Fibroblast of mammary gland (primary cell): Measurements from ENCODE around the gene H6PD.

Experiments used
- DNase-seq: peaks from one replicate; pipeline ENCODE4 v3.0.0-alpha.2; 2010; ENCODE audit warnings: low read depth
- H3K4me3 ChIP-seq: 2 replicates; pipeline ENCODE4 v1.5.1; 2011; ENCODE audit warnings: low read depth, mild to moderate bottlenecking, low read length, moderate library complexity; ENCODE audit not compliant: control insufficient read depth
- TF ChIP-seq, protein P1 (sequence below): conservative IDR thresholded peaks from 2 replicates; pipeline ENCODE4 v1.5.1; 2011; ENCODE audit warnings: low read depth, low read length, inconsistent platforms; ENCODE audit not compliant: control insufficient read depth, insufficient read depth

Gene H6PD

DNA sequence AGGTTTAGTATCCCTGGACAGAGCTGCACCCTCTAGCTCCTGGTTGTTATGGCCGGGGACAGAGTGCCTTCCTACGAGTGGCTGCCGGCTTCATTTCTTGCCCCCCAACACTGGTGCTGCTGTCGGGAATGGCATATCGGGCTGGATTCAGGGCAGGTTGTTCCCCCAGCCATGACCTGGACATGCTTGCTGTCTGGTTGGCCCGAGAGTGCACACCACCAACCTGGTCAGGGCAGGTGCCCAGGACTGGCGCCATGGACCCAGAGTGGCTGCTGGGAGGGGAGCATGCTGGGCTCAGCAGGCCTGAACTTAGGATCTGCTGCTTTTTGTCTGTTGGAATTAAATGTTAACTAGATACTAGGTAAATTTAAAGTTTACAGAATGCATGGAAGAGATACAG, 21.8 kb downstream of the H6PD start:
- no peak overlapping the region for H3K4me3 ChIP-seq

DNA sequence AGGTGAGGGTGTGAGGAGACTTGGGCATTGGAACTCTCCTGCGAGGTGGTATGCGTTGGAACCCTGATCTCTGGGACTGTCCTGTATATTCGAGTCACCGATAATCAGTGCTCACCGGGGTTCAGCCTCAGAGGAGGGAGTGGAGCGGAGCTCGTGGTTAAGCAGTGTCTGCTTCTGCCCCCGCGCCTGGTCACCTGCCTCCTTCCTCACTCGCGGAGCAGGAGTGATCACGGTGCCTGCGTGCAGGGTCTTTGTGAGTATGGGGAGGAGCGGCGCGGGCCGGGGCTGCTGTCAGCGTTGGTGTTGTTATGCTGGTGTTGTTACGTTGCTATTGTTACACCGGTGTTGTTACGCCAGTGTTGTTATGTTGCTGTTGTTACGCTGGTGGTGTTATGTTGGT, 23.3 kb downstream of the H6PD start:
- no peak overlapping the region for H3K4me3 ChIP-seq
- no peak for DNase-seq
- TF ChIP-seq, protein P1, sequence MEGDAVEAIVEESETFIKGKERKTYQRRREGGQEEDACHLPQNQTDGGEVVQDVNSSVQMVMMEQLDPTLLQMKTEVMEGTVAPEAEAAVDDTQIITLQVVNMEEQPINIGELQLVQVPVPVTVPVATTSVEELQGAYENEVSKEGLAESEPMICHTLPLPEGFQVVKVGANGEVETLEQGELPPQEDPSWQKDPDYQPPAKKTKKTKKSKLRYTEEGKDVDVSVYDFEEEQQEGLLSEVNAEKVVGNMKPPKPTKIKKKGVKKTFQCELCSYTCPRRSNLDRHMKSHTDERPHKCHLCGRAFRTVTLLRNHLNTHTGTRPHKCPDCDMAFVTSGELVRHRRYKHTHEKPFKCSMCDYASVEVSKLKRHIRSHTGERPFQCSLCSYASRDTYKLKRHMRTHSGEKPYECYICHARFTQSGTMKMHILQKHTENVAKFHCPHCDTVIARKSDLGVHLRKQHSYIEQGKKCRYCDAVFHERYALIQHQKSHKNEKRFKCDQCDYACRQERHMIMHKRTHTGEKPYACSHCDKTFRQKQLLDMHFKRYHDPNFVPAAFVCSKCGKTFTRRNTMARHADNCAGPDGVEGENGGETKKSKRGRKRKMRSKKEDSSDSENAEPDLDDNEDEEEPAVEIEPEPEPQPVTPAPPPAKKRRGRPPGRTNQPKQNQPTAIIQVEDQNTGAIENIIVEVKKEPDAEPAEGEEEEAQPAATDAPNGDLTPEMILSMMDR = no peak

More for the DNA sequence above, 21.8 kb downstream of the H6PD start:
- DNase-seq = no peak
- TF ChIP-seq, protein P1 = no peak

DNA sequence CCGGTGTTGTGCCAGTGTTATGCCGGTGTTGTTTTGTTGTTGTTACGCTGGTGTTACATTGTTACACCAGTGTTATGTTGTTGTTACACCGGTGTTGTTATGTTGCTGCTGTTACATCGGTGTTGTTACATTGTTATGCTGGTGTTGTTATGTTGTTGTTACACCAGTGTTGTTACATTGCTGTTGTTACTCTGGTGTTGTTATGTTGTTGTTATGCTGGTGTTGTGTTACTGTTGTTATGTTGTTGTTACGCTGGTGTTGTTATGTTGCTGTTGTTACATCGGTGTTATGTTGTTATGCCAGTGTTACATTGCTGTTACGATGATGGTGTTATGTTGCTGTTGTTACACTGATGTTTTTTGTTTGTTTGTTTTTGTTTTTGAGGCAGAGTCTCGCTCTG, 24.1 kb downstream of the H6PD start:
- TF ChIP-seq, protein P1 = no peak
- no peak overlapping the region for H3K4me3 ChIP-seq
- no peak for DNase-seq

DNA sequence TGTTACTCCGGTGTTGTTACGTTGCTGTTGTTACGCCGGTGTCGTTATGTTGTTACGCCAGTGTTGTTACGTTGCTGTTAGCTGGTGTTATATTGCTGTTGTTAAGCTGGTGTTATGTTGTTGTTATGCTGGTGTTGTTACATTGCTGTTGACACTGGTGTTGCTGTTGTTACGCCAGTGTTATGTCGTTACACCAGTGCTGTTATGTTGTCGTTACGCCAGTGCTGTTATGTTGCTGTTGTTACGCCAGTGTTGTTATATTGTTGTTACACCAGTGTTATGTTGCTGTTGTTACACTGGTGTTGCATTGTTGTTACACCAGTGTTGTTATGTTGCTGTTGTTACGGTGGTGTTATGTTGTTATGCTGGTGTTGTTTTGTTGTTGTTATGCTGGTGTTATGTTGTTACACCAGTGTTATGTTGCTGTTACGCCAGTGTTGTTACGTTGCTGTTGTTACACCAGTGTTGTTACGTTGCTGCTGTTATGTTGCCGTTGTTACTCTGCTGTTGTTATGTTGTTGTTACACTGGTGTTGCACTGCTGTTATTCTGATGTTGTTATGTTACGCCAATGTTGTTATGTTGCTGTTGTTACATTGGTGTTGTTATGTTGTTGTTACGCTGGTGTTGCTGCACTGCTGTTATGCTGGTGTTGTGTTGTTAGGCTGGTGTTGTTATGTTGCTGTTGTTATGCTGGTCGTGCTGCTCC, 25.6 kb downstream of the H6PD start:
- TF ChIP-seq, protein P1 = no peak
- no peak overlapping the region for H3K4me3 ChIP-seq
- no peak for DNase-seq

DNA sequence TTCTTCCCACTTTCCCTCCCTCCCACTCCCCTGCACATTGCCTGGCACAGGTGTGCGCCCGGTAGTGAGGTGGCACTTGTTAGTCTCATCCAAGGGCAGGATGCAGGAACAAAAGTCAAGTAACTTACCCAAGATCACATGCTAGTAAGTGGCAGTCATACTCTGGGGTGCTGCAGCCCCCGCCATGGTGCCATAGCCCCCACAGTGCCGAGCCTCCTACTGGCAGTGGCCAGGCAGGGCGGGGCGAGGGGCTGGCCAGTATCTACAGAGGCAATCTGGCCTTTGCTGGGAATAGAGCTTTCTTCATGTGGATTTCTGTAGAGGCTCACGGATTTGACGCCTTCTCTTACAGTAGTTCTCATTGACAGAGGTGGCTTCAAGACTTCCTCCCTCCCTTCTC, 26.9 kb downstream of the H6PD start:
- no peak overlapping the region for H3K4me3 ChIP-seq
- DNase-seq = no peak
- TF ChIP-seq, protein P1 = no peak

DNA sequence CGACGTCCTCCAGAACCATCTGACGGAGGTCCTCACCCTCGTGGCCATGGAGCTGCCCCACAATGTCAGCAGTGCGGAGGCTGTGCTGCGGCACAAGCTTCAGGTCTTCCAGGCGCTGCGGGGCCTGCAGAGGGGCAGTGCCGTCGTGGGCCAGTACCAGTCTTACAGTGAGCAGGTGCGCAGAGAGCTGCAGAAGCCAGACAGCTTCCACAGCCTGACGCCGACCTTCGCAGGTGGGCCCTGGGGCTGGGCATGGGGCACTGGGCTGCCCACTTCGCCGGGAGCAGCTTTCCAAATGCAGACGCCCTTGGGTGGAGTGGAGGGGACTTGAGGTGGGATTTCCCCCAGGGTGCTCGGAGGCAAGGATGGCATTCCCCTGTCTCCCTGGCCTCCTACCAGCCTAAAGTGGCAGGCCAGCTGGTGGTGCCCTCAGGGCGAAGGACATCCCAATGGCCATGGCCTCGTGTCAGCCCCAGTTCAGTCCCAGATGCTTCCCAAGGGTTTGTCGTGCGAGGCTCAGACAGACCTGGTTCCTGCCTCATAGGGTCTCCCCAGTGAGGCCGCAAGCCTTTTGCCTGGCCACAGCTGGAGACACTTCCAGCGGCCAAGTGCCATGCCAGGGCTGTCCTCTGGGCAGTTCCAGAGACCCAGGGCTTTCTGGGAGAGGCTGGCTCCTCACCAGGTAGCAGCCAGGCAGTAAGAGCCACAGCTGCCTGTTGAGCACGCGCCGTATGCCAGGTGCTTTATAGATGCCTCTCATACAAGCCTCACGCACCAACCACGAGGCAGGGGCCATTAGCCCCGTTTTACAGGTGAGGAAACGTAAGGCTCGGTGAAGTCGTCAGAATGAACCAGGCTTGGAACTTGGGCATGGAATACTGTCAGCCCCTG, 27.8 kb downstream of the H6PD start:
- TF ChIP-seq, protein P1 = no peak
- no peak overlapping the region for H3K4me3 ChIP-seq
- no peak for DNase-seq
